Epidermal melanocyte (primary cell): ENCODE data around the gene PLSCR1.

Source experiments
- DNase-seq: peaks from one replicate; pipeline ENCODE4 v3.0.0; 2011; ENCODE audit warnings: low spot score; ENCODE audit not compliant: insufficient read length

The PLSCR1 gene

DNA sequence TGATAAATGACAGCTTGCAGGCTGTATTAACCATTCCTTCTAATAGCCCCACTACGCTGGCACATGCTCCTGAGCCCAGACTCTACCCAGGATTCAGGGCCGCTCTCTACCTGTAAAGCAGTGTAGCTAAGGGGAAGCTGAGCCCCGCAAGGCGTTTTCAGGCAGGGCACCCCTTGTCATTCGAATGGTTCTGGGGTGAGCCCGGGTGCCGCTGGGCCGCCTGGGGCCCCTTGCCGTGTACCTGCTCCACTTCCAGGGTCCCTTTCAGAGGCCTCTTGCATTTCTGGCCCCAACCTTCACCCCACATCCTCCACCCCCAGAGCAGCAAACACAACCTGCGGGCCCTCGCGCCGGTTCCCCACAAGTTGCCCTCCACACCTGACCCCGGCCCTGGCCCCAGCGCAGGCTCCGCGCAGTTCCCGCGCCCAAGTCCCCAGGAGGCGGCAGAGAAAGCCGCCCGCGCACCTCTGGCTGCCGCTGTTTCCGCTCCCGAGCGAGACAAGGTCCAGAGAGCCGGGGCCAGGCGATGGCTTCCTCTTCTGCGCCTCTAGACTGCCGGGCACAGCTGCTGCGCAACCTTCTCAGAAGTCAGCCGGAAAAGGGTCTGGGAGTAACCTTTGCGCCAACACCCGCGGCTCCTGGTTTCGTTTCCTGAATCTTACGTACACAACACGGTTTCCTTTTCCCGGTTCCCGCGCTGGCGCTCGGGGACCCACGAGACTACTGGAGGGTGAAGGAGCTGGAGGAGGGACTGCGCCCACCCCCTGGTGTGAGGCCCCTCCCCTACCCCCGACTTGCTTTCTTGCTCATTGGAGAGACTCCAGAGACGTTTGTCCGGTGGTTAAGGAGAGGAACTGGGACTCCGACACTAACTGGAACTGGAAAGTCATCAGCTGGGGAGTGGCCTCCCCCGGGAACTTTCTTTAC, at the start of gene PLSCR1:
Gene PLSCR1 (minus strand): TSS at position 606 of the 927 bp plus-strand sequence. CDS start 8,055 bp downstream, outside the sequence.
- DNase-seq, result peak; percentile 86

GRCh38 chr3:146593776-146594175, 49.4 kb upstream of the PLSCR1 start:
- no peak for DNase-seq

DNA sequence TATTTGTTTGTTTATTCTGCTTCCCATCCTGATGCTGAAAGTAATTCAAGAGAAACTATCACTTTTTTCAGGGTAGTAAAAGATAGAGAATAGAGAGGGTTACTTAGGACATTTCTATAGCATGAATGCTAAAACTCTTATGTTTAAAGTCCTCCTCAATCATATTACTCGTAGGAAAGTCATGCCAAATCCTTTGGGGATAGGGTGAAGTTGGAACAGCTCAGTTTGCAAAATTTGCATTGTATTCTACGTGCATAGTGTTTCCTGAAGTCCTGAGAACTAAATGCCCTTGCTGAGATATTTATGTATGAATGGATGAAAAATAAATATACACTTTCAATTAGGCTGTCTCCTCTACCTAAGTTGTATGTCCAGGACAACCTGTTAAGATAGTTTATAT, 46.1 kb upstream of the PLSCR1 start:
- no peak for DNase-seq

DNA sequence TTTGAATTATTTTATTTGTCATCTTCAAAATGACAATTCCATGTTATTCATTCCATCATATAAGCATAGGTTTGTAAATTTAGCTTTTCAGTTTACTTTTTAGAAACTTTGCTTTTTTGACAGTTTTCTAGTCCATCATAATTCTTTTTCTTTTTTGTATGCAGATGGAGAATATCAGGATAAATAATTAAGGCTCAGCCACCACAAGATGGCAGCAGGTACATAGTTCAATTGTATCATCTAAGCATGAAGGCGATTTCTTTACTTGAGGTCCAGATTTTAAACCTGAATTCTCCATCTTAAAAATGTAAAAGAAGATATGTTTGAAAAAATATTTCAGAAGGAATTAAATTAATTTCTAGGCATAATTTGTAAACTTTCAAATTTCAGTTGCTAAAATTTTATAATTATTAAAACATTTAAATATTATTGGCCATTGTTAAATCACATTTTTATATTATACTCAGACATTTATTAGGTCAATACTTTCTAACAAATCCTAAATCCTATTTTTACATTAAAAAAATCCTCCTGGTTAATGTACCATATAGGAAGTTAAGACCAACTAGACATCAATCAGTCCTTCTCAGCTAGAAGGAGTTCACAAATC, 45.6 kb upstream of the PLSCR1 start:
- DNase-seq, result no peak

DNA sequence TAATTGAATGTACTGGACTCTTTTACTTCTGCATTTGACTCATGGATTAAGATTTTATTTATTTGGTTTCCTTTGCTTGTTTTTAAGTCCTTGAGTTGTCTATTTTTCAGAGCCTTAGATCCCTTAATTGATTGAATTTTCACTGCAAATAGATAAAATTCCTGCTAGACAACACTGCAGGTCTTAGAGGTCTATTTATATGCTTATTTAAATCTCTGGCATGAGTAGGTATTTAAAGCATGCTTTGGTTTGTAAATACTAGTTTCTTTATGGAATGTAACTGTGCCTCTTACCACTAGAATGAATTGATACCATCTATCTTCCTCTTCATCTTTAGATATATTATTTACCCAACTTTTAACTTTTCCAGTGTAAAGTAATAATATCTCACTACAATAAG, 40.7 kb upstream of the PLSCR1 start:
- no peak for DNase-seq

- DNase-seq, result no peak
Observed at GRCh38 chr3:146581951-146582467, 37.6 kb upstream of the PLSCR1 start.

DNA sequence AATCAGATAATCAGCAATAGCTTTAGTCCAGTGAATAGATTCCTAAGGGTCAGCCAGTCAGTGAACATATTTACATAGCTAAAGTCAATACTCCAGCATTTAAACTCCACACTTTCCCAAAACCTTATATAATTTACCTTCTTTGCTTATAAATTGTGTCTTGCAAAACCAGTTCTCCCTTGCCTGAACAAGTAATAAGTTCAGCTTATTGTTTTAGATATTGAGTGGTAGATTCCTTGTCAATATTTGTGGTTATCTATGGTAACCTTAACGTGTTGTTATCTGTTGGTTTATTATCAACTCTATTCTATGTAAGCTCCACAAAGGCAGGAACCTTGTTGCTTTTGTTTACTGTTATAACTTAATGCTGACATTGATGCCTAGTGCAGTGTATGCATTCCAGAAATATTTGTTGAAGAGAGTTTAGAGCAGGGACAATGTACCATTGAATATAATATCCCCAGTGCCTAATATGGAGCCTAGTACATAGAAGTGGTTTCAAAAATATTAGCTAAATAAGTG, 36.7 kb upstream of the PLSCR1 start:
- DNase-seq, result no peak

- no peak for DNase-seq
Observed at GRCh38 chr3:146577662-146578061, 33.3 kb upstream of the PLSCR1 start.

GRCh38 chr3:146575636-146576035, 31.2 kb upstream of the PLSCR1 start:
- DNase-seq, result no peak

- no peak for DNase-seq
Observed at GRCh38 chr3:146574173-146574572, 29.8 kb upstream of the PLSCR1 start.

GRCh38 chr3:146569314-146569713, 24.9 kb upstream of the PLSCR1 start:
- no peak for DNase-seq

DNA sequence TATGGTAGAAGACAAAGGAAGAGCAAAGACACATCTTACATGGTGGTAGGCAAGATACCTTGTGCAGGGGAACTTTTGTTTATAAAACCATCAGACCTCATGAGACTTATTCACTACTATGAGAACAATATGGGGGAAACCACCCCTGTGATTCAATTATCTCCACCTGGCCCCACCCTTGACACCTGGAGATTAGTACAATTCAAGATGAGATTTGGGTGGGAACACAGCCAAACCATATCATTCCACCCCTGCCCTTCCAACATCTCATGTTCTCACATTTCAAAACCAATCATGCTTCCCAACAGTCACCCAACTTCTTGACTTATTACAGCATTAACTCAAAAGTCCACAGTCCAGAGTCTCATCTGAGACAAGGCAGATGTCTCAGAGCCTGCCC, 21.7 kb upstream of the PLSCR1 start:
- DNase-seq, result no peak

DNA sequence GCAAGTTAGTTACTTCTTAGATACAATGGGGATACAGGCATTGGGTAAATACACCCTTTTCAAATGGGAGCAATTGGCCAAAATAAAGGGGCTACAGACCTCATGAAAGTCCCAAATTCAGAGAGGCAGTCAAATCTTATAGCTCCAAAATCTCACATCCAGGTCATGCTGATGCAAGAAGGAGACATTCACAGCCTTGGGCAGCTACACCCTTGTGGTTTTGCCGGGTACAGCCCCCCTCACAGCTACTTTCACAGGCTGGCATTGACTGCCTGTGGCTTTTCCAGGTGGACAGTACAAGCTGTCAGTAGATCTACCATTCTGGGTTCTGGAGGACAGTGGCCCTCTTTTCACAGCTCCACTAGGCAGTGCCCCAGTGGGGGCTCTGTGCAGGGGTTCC, 17.5 kb upstream of the PLSCR1 start:
- no peak for DNase-seq

DNA sequence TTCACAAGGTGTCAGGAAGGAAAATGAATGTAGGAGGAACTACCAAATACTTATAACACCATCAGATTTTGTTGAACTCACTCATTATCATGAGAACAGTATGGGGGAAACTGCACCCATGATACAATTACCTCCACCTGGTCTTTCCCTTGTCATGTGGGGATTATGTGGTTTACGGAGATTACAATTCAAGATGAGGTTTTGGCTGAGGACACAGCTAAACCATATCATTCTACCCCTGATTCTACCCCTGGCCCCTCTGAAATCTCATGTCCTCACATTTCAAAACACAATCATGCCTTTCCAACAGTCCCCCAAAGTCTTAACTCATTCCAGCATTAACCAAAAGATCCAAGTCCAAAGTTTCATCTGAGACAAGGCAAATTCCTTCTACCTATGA, 17.1 kb upstream of the PLSCR1 start:
- no peak for DNase-seq

DNA sequence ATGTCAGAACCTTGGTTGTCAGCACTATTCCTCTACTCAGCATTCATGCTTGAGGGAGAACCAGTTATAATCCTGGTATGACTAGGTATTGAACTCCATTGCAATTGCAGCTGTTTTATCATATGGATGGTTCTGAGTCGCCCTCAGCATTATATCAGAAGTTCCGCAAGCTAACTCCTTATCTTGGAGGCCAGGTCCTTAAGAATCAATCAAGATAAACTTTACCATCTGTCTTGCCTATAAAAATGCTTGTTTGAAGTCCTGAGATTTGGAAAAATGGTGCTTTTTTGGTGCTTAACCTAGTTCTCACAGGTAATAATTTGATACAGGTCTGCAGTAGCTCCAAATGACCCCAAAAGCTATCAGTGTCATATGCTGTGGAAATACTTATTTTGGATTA, 16.3 kb upstream of the PLSCR1 start:
- no peak for DNase-seq

DNA sequence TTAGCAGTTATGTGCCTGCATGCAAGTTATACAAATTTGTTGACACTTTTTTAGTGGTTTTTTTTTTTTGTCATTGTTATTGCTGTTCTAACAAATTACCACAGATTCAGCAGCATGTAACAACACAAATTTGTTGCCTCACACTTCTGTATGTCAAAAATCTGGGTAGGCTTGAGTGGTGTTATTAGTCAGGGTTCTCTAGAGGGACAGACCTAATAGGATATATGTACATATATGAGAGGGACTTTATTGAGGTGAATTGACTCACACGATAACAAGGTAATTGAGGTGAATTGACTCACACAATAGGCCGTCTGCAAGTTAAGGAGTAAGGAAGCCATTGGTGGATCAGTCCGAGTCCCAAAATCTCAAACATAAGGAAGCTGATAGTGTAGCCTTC, 15.0 kb upstream of the PLSCR1 start:
- no peak for DNase-seq

- no peak for DNase-seq
Observed at GRCh38 chr3:146558781-146559180, 14.4 kb upstream of the PLSCR1 start.

DNA sequence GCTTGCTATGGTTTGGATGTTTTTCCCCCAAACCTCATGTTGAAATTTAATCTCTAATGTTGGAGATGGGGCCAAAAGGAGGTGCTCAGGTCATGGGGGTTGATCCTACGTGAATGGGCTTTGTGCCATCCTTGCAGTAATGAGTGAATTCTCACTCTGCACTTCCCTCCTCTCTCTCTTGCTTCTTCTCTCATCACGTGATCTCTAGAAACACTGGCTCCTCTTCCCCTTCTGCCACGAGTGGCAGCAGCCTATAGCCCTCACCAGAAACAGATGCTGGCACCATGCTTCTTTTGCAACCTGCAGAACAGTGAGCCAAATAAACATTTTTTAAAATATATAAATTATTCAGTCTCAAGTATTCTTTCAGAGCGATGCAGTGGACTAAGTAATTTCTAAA, 13.3 kb upstream of the PLSCR1 start:
- no peak for DNase-seq

DNA sequence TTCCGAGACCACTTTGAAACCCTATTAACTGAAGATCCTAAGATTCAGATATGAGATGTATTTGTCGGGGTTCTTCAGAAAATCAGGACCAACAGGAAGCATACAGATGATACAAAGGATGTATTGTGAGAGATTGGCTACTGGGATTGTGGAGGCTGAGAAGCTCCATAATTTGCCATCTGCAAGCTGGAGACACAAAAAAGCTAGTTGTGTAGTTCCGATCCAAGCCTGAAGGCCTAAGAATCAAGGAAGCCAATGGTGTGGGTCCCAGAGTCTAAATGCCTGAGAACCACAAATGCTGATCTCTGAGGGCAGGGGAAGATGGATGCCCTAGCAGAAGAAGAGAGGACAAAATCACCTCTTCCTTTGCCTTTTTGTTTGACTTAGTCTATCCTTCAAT, 10.9 kb upstream of the PLSCR1 start:
- DNase-seq, result no peak

DNA sequence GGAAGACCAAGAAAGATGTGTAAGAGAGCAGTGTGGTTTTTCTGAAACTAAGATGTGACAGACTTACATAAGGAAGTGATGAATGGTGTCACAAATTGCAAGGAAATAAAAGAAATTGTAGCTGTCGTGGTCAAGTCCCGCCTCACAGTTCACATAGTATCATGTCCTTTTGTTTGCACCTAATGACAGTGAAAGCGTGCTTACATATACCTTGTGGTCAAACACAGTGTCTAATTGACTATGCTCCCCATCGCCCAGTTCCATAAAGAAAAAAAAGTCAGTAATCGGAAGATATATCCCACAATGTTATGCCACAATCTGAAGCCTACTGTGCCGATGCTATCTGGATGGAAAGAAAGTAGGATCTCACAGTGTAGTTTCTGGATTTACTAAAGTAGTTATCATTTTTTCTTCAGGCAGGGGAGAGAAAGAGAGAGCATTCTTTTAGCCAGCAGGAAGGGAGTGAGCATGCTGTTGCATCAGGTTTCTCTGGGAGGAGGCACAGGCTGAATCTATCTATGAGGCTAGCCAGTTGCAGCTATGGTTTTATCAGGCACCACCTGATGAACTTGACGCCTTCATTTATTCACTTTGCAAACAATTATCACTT, 9.8 kb upstream of the PLSCR1 start:
- no peak for DNase-seq

- DNase-seq, result no peak
Observed at GRCh38 chr3:146550743-146551510, 6.5 kb upstream of the PLSCR1 start.
